GM12878 (cell line): ENCODE data around the gene DNAJC6. TPM values are rescaled to one million over a fixed set of nuclear protein-coding genes. Genes with fewer than 3 reads are reported as not detected.
A peak's percentile ranks its signal among the peaks of the same experiment; 100 is the strongest.

ENCODE experiments used
- BMI1 ChIP-seq: fragments of 450-650 bp; IDR thresholded peaks from 2 replicates; pipeline ENCODE4 v1.6.1; 2016; ENCODE audit warnings: mild to moderate bottlenecking, moderate library complexity, borderline replicate concordance
- BRCA1 ChIP-seq: IDR thresholded peaks from 2 replicates; pipeline ENCODE4 v1.6.1; 2011; ENCODE audit warnings: low read depth, low read length, improper control_type of control experiment
- CBX5 ChIP-seq: sonication (generic); IDR thresholded peaks from 2 replicates; pipeline ENCODE4 v1.6.1; 2016; ENCODE audit warnings: low read depth, moderate library complexity, mild to moderate bottlenecking, inconsistent platforms
- DPF2 ChIP-seq: fragments of 450-650 bp; IDR thresholded peaks from 2 replicates; pipeline ENCODE4 v1.6.1; 2017; ENCODE audit warnings: mild to moderate bottlenecking
- IKZF2 ChIP-seq, 2 experiments: fragments of 450-650 bp; IDR thresholded peaks; 2 replicates each; pipeline ENCODE4 v1.6.1; 2017; ENCODE audit warnings: mild to moderate bottlenecking in 2 of 2, moderate library complexity in 2 of 2
- LARP7 ChIP-seq: fragments of 450-650 bp; IDR thresholded peaks from 2 replicates; pipeline ENCODE4 v1.6.1; 2017; ENCODE audit warnings: mild to moderate bottlenecking
- RCOR1 ChIP-seq: conservative IDR thresholded peaks from 2 replicates; pipeline ENCODE4 v1.6.1; 2012; ENCODE audit warnings: low read depth, low read length, improper control_type of control experiment
- SMAD1 ChIP-seq: fragments of 450-650 bp; IDR thresholded peaks from 2 replicates; pipeline ENCODE4 v1.6.1; 2018; ENCODE audit warnings: mild to moderate bottlenecking, low read depth; ENCODE audit not compliant: partially characterized antibody
- SMC3 ChIP-seq: IDR thresholded peaks from 2 replicates; pipeline ENCODE4 v1.6.1; 2011; ENCODE audit warnings: low read length, improper control_type of control experiment, borderline replicate concordance
- SUZ12 ChIP-seq: fragments of 200-600 bp; sonication (generic); IDR thresholded peaks from one replicate; pipeline ENCODE4 v1.6.1; 2018; ENCODE audit warnings: antibody characterized with exemption, mild to moderate bottlenecking; ENCODE audit not compliant: unreplicated experiment
- WRNIP1 ChIP-seq: IDR thresholded peaks from 2 replicates; pipeline ENCODE4 v1.6.1; 2011; ENCODE audit warnings: low read depth, low read length, improper control_type of control experiment, borderline replicate concordance
- polyA plus RNA-seq, 11 experiments: library from polyadenylated mRNA; depleted of rRNA in 4 of 11; unstranded in 6 of 11; stranded (reverse) in 5 of 11; fragments of >200 nt; fragmentation: Nextera tagmentation in 4 of 11; fragmentation: Illumina TruSeq in 1 of 11; extraction: Ambion mirVana in 4 of 11; extraction: Trizol in 1 of 11; gene quantifications; 1 replicate in 1 of 11; 2 replicates in 10 of 11; pipeline versions ENCODE4 v1.2.1 to v1.2.3, GENCODE V29; 2011 to 2016; ENCODE audit warnings: inconsistent platforms in 2 of 11, missing spikeins in 2 of 11, low read depth in 1 of 11
- total RNA-seq, 4 experiments: library from RNA; depleted of rRNA in 3 of 4; stranded (reverse); fragments of >200 nt in 3 of 4; fragmentation: Illumina TruSeq in 1 of 4; extraction: Trizol in 1 of 4; gene quantifications; 2 replicates each; pipeline versions ENCODE4 v1.2.1 to v1.2.3, GENCODE V29; 2013 to 2021
- TF ChIP-seq, protein P1 (sequence below): fragments of 450-650 bp; formaldehyde crosslinking; IDR thresholded peaks from 2 replicates; pipeline ENCODE4 v1.5.0; 2022; ENCODE audit warnings: mild to moderate bottlenecking, missing genetic modification characterization
- TF ChIP-seq, protein P2 (sequence below): fragments of 450-650 bp; formaldehyde crosslinking; IDR thresholded peaks from 2 replicates; pipeline ENCODE4 v1.4.0; 2022; ENCODE audit warnings: mild to moderate bottlenecking, moderate library complexity
- TF ChIP-seq, protein P3 (sequence below): IDR thresholded peaks from 2 replicates; pipeline ENCODE4 v1.6.1; 2012; ENCODE audit warnings: low read depth, low read length, improper control_type of control experiment
- TF ChIP-seq, protein P4 (sequence below): fragments of 450-650 bp; IDR thresholded peaks from 2 replicates; pipeline ENCODE4 v1.6.1; 2016; ENCODE audit warnings: mild to moderate bottlenecking
- TF ChIP-seq, protein P5 (sequence below): fragments of 450-650 bp; IDR thresholded peaks from 2 replicates; pipeline ENCODE4 v1.6.1; 2016; ENCODE audit warnings: mild to moderate bottlenecking
- TF ChIP-seq, protein P6 (sequence below): fragments of 150-350 bp; IDR thresholded peaks from 2 replicates; pipeline ENCODE4 v1.6.1; 2014; ENCODE audit warnings: mild to moderate bottlenecking, low read depth, low read length

The DNAJC6 gene
- total and polyA plus RNA-seq, 10 of the 15 experiments (the other 5 are each of a cell fraction or from before 2014, with no cell fraction given), result 0.08 to 4.3 (median 2.7) TPM

DNA sequence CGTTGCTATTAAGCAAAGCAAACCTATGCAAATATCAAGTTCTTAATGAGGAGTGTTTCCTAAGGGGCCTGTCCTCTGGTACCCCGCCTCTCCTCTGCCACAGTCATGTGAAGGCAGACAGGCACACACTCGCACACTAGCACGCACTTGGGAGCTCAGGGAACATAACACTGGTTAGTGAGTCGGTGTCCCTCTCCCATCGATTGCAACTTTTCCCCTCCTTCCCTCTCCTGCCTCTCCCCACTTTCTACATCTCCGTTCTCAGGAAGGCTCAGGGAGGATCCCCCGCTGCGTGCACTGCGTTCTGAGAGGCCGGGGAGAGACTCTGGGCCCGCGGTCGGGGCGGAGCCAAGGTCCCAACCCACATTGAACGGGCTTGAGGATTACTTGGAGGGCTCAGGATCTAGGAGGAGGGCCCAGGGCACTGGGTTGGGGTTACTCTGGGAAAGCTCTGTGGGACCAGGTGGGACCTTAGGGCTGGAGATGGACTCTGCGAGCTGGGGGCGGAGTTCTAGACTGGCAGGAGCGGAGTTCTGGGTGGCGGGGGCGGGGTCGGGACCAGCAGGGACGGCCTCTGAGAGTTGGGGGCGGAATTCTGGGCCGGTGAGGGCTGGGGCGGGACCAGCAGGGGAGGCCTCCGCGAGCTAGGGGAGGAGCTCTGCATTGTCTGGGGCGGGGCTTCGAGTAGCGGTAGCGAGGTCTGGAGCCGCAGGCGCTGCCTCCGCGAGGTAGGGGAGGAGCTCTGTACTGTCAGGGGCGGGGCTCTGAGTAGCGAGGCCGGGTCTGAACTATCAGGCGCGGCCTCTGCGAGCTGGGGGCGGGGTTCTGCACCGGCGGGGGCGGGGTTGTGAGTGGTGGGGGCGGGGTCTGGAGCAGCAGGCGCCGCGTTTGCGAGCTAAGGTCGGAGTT is 110.6 kb downstream of the DNAJC6 start (continued):
- TF ChIP-seq, protein P1, sequence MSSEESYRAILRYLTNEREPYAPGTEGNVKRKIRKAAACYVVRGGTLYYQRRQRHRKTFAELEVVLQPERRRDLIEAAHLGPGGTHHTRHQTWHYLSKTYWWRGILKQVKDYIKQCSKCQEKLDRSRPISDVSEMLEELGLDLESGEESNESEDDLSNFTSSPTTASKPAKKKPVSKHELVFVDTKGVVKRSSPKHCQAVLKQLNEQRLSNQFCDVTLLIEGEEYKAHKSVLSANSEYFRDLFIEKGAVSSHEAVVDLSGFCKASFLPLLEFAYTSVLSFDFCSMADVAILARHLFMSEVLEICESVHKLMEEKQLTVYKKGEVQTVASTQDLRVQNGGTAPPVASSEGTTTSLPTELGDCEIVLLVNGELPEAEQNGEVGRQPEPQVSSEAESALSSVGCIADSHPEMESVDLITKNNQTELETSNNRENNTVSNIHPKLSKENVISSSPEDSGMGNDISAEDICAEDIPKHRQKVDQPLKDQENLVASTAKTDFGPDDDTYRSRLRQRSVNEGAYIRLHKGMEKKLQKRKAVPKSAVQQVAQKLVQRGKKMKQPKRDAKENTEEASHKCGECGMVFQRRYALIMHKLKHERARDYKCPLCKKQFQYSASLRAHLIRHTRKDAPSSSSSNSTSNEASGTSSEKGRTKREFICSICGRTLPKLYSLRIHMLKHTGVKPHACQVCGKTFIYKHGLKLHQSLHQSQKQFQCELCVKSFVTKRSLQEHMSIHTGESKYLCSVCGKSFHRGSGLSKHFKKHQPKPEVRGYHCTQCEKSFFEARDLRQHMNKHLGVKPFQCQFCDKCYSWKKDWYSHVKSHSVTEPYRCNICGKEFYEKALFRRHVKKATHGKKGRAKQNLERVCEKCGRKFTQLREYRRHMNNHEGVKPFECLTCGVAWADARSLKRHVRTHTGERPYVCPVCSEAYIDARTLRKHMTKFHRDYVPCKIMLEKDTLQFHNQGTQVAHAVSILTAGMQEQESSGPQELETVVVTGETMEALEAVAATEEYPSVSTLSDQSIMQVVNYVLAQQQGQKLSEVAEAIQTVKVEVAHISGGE (CRISPR knock-in tag), result no peak
- no peak for TF ChIP-seq BMI1
- TF ChIP-seq CBX5, result no peak
- TF ChIP-seq, protein P2, sequence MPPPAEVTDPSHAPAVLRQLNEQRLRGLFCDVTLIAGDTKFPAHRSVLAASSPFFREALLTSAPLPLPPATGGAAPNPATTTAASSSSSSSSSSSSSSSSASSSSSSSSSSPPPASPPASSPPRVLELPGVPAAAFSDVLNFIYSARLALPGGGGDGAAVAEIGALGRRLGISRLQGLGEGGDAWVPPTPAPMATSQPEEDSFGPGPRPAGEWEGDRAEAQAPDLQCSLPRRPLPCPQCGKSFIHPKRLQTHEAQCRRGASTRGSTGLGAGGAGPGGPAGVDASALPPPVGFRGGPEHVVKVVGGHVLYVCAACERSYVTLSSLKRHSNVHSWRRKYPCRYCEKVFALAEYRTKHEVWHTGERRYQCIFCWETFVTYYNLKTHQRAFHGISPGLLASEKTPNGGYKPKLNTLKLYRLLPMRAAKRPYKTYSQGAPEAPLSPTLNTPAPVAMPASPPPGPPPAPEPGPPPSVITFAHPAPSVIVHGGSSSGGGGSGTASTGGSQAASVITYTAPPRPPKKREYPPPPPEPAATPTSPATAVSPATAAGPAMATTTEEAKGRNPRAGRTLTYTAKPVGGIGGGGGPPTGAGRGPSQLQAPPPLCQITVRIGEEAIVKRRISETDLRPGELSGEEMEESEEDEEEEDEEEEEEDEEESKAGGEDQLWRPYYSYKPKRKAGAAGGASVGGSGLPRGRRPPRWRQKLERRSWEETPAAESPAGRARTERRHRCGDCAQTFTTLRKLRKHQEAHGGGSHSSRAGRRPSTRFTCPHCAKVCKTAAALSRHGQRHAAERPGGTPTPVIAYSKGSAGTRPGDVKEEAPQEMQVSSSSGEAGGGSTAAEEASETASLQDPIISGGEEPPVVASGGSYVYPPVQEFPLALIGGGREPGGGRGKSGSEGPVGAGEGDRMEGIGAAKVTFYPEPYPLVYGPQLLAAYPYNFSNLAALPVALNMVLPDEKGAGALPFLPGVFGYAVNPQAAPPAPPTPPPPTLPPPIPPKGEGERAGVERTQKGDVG (CRISPR knock-in tag), result no peak
- TF ChIP-seq, protein P3, sequence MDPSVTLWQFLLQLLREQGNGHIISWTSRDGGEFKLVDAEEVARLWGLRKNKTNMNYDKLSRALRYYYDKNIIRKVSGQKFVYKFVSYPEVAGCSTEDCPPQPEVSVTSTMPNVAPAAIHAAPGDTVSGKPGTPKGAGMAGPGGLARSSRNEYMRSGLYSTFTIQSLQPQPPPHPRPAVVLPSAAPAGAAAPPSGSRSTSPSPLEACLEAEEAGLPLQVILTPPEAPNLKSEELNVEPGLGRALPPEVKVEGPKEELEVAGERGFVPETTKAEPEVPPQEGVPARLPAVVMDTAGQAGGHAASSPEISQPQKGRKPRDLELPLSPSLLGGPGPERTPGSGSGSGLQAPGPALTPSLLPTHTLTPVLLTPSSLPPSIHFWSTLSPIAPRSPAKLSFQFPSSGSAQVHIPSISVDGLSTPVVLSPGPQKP, result no peak
- TF ChIP-seq, protein P4, sequence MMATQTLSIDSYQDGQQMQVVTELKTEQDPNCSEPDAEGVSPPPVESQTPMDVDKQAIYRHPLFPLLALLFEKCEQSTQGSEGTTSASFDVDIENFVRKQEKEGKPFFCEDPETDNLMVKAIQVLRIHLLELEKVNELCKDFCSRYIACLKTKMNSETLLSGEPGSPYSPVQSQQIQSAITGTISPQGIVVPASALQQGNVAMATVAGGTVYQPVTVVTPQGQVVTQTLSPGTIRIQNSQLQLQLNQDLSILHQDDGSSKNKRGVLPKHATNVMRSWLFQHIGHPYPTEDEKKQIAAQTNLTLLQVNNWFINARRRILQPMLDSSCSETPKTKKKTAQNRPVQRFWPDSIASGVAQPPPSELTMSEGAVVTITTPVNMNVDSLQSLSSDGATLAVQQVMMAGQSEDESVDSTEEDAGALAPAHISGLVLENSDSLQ, result peak; percentile 80
- TF ChIP-seq, protein P5, sequence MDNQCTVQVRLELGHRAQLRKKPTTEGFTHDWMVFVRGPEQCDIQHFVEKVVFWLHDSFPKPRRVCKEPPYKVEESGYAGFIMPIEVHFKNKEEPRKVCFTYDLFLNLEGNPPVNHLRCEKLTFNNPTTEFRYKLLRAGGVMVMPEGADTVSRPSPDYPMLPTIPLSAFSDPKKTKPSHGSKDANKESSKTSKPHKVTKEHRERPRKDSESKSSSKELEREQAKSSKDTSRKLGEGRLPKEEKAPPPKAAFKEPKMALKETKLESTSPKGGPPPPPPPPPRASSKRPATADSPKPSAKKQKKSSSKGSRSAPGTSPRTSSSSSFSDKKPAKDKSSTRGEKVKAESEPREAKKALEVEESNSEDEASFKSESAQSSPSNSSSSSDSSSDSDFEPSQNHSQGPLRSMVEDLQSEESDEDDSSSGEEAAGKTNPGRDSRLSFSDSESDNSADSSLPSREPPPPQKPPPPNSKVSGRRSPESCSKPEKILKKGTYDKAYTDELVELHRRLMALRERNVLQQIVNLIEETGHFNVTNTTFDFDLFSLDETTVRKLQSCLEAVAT, result 0 out of 2 replicates have a peak, but pooled peaks have one; percentile 32
- TF ChIP-seq LARP7, result 0 out of 2 replicates have a peak, but pooled peaks have one; percentile 51
- TF ChIP-seq, protein P6, sequence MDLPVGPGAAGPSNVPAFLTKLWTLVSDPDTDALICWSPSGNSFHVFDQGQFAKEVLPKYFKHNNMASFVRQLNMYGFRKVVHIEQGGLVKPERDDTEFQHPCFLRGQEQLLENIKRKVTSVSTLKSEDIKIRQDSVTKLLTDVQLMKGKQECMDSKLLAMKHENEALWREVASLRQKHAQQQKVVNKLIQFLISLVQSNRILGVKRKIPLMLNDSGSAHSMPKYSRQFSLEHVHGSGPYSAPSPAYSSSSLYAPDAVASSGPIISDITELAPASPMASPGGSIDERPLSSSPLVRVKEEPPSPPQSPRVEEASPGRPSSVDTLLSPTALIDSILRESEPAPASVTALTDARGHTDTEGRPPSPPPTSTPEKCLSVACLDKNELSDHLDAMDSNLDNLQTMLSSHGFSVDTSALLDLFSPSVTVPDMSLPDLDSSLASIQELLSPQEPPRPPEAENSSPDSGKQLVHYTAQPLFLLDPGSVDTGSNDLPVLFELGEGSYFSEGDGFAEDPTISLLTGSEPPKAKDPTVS, result no peak
- no peak for TF ChIP-seq SUZ12
- no peak for TF ChIP-seq WRNIP1
- TF ChIP-seq BRCA1, result no peak
- TF ChIP-seq SMAD1, result no peak
- peak; percentile 59 to 72; a peak in 2 of 4 replicates for TF ChIP-seq IKZF2 (IDR thresholded peaks at IDR 0.05)
- TF ChIP-seq RCOR1, result no peak
- TF ChIP-seq DPF2, result no peak
- no peak for TF ChIP-seq SMC3
